Measurements from ENCODE around the gene KATNAL1. TPM values are rescaled to one million over a fixed set of nuclear protein-coding genes. Genes with fewer than 3 reads are reported as not detected.

KATNAL1 gene
- polyA plus RNA-seq, 1 donor (not counting 4 experiments of a cell fraction or from before 2014, with no cell fraction given): 10.1 TPM

DNA sequence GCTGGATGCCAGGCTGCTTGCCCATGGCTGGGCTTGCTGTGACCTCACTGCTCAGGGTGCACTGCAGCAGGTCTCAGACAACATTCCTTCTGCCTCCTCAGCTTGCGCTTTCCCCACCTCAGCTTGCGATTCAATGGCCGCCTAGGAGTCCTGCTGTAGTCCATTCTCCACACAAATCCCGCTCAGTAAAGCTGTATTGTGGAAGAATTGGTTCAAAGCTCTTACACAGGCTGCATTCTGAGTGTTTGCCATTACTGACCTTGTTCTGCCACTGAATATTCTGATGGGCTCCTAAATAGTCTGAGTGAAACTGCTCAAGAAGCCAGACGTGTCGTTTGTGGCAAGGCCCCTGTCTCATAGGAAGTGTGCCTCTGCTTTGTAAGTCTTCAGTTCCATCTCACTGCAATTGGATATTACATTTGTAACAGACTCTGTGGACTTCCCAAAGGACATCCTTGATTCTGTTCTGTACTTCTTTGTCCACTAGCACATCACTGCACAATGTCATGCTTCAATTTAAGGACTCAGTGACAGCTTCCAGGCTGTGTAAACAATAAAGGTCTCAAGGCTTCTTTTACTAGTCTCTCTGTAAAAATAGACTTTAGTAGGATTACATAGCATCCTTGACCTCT, 49.8 kb downstream of the KATNAL1 start:
- peak; percentile 44 for FAIRE-seq
- Histone ChIP-seq H3K9me3 (ENCODE audit: control insufficient read depth, low read depth, low read length) (no peaks in the 10 kb centered on the region), H3K9ac (ENCODE audit: control insufficient read depth, extremely low read depth, insufficient read depth, low read length) (no peak overlapping the region), H2AFZ (ENCODE audit: control insufficient read depth, low read length) (no peak overlapping the region), H3K27ac (ENCODE audit: control insufficient read depth, insufficient read depth, low read length) (no peak overlapping the region), H3K4me1 (ENCODE audit: control insufficient read depth, extremely low read depth, insufficient read depth, low read length) (no peaks in the 10 kb centered on the region), H3K79me2 (ENCODE audit: control insufficient read depth, insufficient read depth, low read length) (peaks cover 2% of the 10 kb centered on the region), H4K20me1 (ENCODE audit: control insufficient read depth, extremely low read depth, insufficient read depth, low read length) (no peaks in the 10 kb centered on the region), H3K4me2 (ENCODE audit: control insufficient read depth, extremely low read depth, insufficient read depth, low read depth, low read length) (no peak overlapping the region), H3K4me3 (ENCODE audit: control insufficient read depth in 2 of 3, extremely low read depth in 1 of 3, insufficient read depth in 2 of 3, low read depth in 1 of 3, low read length in 3 of 3) (no peak overlapping the region), H3K36me3 (ENCODE audit: control insufficient read depth in 2 of 2, extremely low read depth in 1 of 2, insufficient read depth in 2 of 2, low read length in 2 of 2) (peaks cover 0 to 3% of the 10 kb centered on the region in 2 experiments), H3K27me3 (ENCODE audit: control insufficient read depth, extremely low read depth, insufficient read depth, low read length) (no peaks in the 10 kb centered on the region), H3K9me1 (ENCODE audit: control insufficient read depth, extremely low read depth, insufficient read depth, low read length) (no peaks in the 10 kb centered on the region)
- TF ChIP-seq, protein P1, sequence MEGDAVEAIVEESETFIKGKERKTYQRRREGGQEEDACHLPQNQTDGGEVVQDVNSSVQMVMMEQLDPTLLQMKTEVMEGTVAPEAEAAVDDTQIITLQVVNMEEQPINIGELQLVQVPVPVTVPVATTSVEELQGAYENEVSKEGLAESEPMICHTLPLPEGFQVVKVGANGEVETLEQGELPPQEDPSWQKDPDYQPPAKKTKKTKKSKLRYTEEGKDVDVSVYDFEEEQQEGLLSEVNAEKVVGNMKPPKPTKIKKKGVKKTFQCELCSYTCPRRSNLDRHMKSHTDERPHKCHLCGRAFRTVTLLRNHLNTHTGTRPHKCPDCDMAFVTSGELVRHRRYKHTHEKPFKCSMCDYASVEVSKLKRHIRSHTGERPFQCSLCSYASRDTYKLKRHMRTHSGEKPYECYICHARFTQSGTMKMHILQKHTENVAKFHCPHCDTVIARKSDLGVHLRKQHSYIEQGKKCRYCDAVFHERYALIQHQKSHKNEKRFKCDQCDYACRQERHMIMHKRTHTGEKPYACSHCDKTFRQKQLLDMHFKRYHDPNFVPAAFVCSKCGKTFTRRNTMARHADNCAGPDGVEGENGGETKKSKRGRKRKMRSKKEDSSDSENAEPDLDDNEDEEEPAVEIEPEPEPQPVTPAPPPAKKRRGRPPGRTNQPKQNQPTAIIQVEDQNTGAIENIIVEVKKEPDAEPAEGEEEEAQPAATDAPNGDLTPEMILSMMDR (optimal IDR thresholded peaks at IDR 0.05 in 1 of 3, IDR thresholded peaks at IDR 0.05 in 1 of 3, conservative IDR thresholded peaks at IDR 0.05 in 1 of 3; ENCODE audit: extremely low read depth in 1 of 3, insufficient read depth in 2 of 3, low read length in 3 of 3): no peak
- TF ChIP-seq EZH2 (IDR thresholded peaks at IDR 0.05; ENCODE audit: low read length): no peak
- no peak for DNase-seq (ENCODE audit: low read depth, low spot score)
- dilution Hi-C loops (cut with MboI; ENCODE audit: extremely low pct_ligation_motif_present, low sequenced_read_pairs): no loop called here

DNA sequence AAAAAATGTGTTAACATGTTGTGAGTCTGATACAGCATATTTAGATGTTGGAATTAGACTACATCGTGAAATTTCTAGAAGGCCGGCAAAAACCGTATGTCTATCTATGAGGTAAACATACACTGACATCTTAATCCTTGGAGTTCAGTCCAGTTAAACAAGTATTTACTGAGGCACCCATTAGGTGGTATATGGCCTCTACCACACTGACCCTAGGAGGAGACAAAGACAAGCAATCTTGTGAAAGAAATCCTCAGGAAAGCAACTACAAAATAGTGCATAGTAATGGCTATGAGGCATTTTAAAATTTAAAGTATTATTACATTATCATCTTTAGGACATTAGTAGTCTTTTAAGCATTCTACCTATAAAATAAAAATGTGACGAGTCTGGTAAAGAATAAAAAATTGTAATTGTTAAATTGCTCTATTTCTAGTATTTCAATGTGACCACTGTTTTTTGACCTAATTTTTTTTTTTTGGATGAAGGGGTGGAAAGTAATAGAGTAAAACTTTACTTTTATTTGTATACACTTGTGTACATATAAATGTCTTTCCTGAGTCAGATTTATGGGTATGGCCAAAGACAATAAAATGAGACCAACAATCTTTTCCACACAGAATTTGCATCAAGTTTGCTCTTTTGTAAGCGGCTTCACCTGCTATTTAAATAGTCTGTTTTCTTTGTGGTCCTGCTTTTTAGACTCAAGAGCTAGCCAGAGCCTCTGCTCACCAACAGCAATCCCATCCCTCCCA, 50.5 kb downstream of the KATNAL1 start:
- no peak for TF ChIP-seq EZH2 (IDR thresholded peaks at IDR 0.05; ENCODE audit: low read length)
- TF ChIP-seq, protein P1 (optimal IDR thresholded peaks at IDR 0.05 in 1 of 3, IDR thresholded peaks at IDR 0.05 in 1 of 3, conservative IDR thresholded peaks at IDR 0.05 in 1 of 3; ENCODE audit: extremely low read depth in 1 of 3, insufficient read depth in 2 of 3, low read length in 3 of 3): no peak
- dilution Hi-C loops (cut with MboI; ENCODE audit: extremely low pct_ligation_motif_present, low sequenced_read_pairs): no loop called here

More for the DNA sequence above, 50.5 kb downstream of the KATNAL1 start:
- Histone ChIP-seq H3K4me1 (ENCODE audit: control insufficient read depth, extremely low read depth, insufficient read depth, low read length) (no peaks in the 10 kb centered on the region), H3K36me3 (ENCODE audit: control insufficient read depth in 2 of 2, extremely low read depth in 1 of 2, insufficient read depth in 2 of 2, low read length in 2 of 2) (peaks cover 0 to 3% of the 10 kb centered on the region in 2 experiments), H3K9ac (ENCODE audit: control insufficient read depth, extremely low read depth, insufficient read depth, low read length) (no peak overlapping the region), H3K4me3 (ENCODE audit: control insufficient read depth in 2 of 3, extremely low read depth in 1 of 3, insufficient read depth in 2 of 3, low read depth in 1 of 3, low read length in 3 of 3) (no peak overlapping the region), H3K79me2 (ENCODE audit: control insufficient read depth, insufficient read depth, low read length) (peaks cover 2% of the 10 kb centered on the region), H3K4me2 (ENCODE audit: control insufficient read depth, extremely low read depth, insufficient read depth, low read depth, low read length) (no peak overlapping the region), H4K20me1 (ENCODE audit: control insufficient read depth, extremely low read depth, insufficient read depth, low read length) (no peaks in the 10 kb centered on the region), H3K27ac (ENCODE audit: control insufficient read depth, insufficient read depth, low read length) (no peak overlapping the region), H2AFZ (ENCODE audit: control insufficient read depth, low read length) (no peak overlapping the region), H3K27me3 (ENCODE audit: control insufficient read depth, extremely low read depth, insufficient read depth, low read length) (no peaks in the 10 kb centered on the region), H3K9me3 (ENCODE audit: control insufficient read depth, low read depth, low read length) (no peaks in the 10 kb centered on the region), H3K9me1 (ENCODE audit: control insufficient read depth, extremely low read depth, insufficient read depth, low read length) (no peaks in the 10 kb centered on the region)
- DNase-seq (ENCODE audit: low read depth, low spot score) (no peak), FAIRE-seq (no peak)
